ENCODE results near the gene LIN9. TPM values are rescaled to one million over a fixed set of nuclear protein-coding genes. Genes with fewer than 3 reads are reported as not detected.
"Not testable (repeated sequence)": the region's sequence is repeated elsewhere in the genome, so short reads cannot be mapped to it uniquely, and the experiment has no call there.

Gene LIN9
- total RNA-seq, 4 donors from 2014 or later = 1.9 to 3.3 (median 2.6) TPM

- WGBS, 2 donors = 93 to 95% methylated on average over 8 of the region's 8 CpGs
- TF ChIP-seq POLR2A (IDR thresholded peaks at IDR 0.05) = no peak
- TF ChIP-seq, protein P1, sequence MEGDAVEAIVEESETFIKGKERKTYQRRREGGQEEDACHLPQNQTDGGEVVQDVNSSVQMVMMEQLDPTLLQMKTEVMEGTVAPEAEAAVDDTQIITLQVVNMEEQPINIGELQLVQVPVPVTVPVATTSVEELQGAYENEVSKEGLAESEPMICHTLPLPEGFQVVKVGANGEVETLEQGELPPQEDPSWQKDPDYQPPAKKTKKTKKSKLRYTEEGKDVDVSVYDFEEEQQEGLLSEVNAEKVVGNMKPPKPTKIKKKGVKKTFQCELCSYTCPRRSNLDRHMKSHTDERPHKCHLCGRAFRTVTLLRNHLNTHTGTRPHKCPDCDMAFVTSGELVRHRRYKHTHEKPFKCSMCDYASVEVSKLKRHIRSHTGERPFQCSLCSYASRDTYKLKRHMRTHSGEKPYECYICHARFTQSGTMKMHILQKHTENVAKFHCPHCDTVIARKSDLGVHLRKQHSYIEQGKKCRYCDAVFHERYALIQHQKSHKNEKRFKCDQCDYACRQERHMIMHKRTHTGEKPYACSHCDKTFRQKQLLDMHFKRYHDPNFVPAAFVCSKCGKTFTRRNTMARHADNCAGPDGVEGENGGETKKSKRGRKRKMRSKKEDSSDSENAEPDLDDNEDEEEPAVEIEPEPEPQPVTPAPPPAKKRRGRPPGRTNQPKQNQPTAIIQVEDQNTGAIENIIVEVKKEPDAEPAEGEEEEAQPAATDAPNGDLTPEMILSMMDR (IDR thresholded peaks at IDR 0.05) = no peak
Observed at GRCh38 chr1:226277897-226278296, 31.1 kb downstream of the LIN9 start.

GRCh38 chr1:226276987-226277386 is 32.0 kb downstream of the LIN9 start:
- intact Hi-C loops (cut with DNase I) = no loop called here
- no peak for DNase-seq
- H3K4me3 ChIP-seq (replicated peaks in 1 of 3) = no peak overlapping the region
- no peak overlapping the region for H3K27ac ChIP-seq
- no peaks in the 10 kb centered on the region for H3K27me3 ChIP-seq
- H3K9me3 ChIP-seq = no peaks in the 10 kb centered on the region
- WGBS, 2 donors = 95 to 96% methylated on average over 4 of the region's 4 CpGs
- no peaks in the 10 kb centered on the region for H3K4me1 ChIP-seq
- no peaks in the 10 kb centered on the region for H3K36me3 ChIP-seq
- TF ChIP-seq, protein P1 (IDR thresholded peaks at IDR 0.05) = no peak
- TF ChIP-seq POLR2A (IDR thresholded peaks at IDR 0.05) = no peak

More at GRCh38 chr1:226277897-226278296, 31.1 kb downstream of the LIN9 start:
- no peak overlapping the region for H3K4me3 ChIP-seq (replicated peaks in 1 of 3)
- H3K36me3 ChIP-seq = no peaks in the 10 kb centered on the region
- H3K27ac ChIP-seq = no peak overlapping the region
- intact Hi-C loops (cut with DNase I) = no loop called here
- H3K27me3 ChIP-seq = no peaks in the 10 kb centered on the region
- H3K9me3 ChIP-seq = no peaks in the 10 kb centered on the region
- H3K4me1 ChIP-seq = no peaks in the 10 kb centered on the region
- DNase-seq = no peak

DNA sequence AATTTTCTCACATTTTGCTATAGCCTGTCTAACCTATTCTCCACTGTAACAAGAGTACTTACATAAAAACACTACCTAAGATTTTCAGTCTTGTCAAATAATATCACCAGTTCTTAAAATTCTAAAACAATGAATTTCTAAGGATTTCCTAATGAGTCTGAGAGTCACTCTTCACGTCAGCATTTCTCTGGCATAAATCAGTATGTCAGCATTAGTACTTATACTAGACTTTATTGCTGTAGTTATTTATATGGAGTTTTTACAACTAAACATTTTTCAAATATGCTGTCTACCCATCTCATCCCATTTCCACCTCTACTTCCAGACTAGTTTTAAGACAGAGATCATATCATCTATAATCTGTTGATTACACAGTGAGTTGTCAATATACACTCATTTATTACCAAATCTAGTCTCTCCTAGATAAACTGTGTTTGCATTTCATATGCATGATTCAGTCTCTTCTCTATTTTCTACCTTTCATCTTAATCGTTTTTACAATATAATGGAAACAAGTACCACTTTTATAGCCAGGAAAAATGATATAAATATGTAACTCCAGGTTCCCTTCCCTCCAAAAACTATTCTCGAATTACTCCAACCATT is 32.8 kb downstream of the LIN9 start:
- Histone ChIP-seq H3K27ac (no peak overlapping the region), H3K4me3 (replicated peaks in 1 of 3) (no peak overlapping the region), H3K36me3 (no peaks in the 10 kb centered on the region), H3K4me1 (no peaks in the 10 kb centered on the region), H3K9me3 (no peaks in the 10 kb centered on the region), H3K27me3 (no peaks in the 10 kb centered on the region)
- intact Hi-C loops (cut with DNase I) = no loop called here
- no peak for DNase-seq
- 86 to 97% methylated on average over 3 of the region's 3 CpGs for WGBS, 2 donors
- TF ChIP-seq, protein P1 (IDR thresholded peaks at IDR 0.05) = no peak
- no peak for TF ChIP-seq POLR2A (IDR thresholded peaks at IDR 0.05)

DNA sequence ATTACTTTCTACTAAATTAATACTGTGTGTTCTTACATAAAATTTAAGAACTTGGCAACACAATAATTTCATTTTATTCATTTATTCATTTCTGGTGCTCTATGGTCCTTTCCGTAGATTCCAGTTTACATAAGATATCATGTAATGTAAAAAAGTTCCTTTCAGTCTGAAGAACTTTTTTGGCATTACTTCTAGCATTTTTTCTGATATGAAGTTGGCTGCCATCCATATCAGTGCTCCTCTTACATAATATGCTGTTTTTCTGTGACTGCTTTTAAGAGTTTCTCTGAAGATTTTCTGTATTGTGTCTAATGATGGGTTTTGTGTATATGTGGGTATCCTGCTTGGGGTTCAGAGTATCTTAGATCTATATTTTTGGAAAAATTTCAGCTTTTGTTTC is 34.8 kb downstream of the LIN9 start:
- WGBS, 2 donors = 88 to 93% methylated on average over 1 of the region's 1 CpG
- TF ChIP-seq POLR2A (IDR thresholded peaks at IDR 0.05) = no peak
- Histone ChIP-seq H3K27ac (no peak overlapping the region), H3K9me3 (no peaks in the 10 kb centered on the region), H3K4me1 (no peaks in the 10 kb centered on the region), H3K36me3 (no peaks in the 10 kb centered on the region), H3K4me3 (replicated peaks in 1 of 3) (no peak overlapping the region), H3K27me3 (no peaks in the 10 kb centered on the region)
- DNase-seq = no peak
- intact Hi-C loops (cut with DNase I) = no loop called here

DNA sequence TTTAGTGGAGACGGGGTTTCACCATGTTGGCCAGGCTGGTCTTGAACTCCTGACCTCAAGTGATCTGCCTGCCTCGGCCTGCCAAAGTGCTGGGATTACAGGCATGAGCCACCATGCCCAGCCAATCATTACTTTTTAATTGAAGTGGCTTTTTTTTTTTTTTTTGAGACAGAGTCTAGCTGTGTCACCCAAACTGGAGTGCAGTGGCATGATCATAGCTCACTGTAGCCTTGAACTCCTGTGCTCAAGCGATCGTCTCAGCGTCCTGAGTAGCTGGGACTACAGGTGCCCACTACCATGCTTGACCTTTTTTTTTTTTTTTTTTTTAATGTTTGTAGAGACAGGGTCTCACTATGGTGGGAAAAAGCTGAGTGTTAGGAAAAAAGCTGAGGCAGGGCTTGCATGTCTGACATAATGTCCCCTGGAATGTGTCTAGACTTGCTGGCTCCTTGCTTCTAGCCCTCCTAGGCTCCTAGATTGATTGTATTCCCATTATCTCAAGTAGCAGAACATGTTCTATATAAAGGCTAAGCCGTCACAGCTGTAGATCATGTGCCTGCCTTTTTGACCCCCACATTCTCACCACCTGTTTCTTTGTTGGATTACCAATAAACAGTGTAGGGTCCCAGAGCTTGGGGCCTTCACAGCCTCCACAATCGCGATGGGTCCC is 36.6 kb downstream of the LIN9 start:
- WGBS, 2 donors = 67 to 74% methylated on average over 7 to 8 of the region's 8 CpGs
- H3K4me1 ChIP-seq; H3K27ac ChIP-seq; H3K27me3 ChIP-seq; H3K4me3 ChIP-seq (replicated peaks in 1 of 3); H3K36me3 ChIP-seq; H3K9me3 ChIP-seq; intact Hi-C loops (cut with DNase I); DNase-seq: not testable (repeated sequence)

DNA sequence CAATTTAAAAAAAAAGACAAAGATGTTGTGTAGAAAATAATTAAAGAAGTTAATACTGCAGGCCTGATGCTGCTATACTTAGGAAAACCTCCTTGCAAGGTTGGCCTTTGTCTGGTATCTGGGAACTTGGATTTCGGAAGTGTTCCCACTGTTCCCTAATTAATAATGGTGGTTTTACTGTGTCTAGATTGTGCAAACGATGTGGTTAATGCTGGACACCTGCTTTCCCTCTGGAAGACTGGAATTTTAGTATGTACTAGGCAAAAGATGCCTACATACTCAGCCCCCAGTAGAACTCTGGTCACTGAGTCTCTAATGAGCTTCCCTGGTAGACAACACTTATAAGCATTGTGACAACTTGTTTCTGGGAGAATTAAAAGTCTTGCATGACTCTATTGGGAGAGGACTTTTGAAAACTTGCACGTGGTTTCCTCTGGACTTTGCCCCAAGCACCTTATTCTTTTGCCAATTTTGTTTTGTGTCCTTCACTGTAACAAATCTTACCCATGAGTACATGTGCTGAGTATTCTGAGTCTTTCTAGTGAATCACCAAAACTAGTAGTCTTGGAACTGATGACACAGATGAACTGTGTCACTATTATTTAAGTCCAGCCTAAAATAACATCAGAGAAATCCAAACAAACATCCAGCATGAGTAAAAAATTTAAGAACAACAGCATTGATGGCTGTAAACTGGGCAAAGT is 40.4 kb downstream of the LIN9 start:
- no peaks in the 10 kb centered on the region for H3K27me3 ChIP-seq

More for the DNA sequence above, 40.4 kb downstream of the LIN9 start:
- H3K36me3 ChIP-seq = no peaks in the 10 kb centered on the region
- H3K4me3 ChIP-seq (replicated peaks in 1 of 3) = no peak overlapping the region
- DNase-seq = no peak
- no peaks in the 10 kb centered on the region for H3K9me3 ChIP-seq
- intact Hi-C loops (cut with DNase I) = no loop called here
- TF ChIP-seq, protein P1 (IDR thresholded peaks at IDR 0.05) = no peak
- TF ChIP-seq POLR2A (IDR thresholded peaks at IDR 0.05) = no peak
- whole genome bisulfite sequencing, 2 donors = 84 to 85% methylated on average over 3 of the region's 3 CpGs
- no peaks in the 10 kb centered on the region for H3K4me1 ChIP-seq
- H3K27ac ChIP-seq = no peak overlapping the region

All from thyroid gland (tissue), 4 donors.